Liver (tissue), 3 donors: ENCODE results near the gene RHOV.

Source experiments
- CTCF ChIP-seq: fragments of 150-350 bp; IDR thresholded peaks from 2 replicates; pipeline ENCODE4 v1.5.1; 2017; ENCODE audit warnings: improper control_type of control experiment, low read depth, low read length; ENCODE audit not compliant: missing input control
- EGR1 ChIP-seq, 2 donors: IDR thresholded peaks; 2 replicates each; pipeline ENCODE4 v1.6.1; 2016 to 2018; ENCODE audit warnings: antibody characterized with exemption in 2 of 2, low read depth in 2 of 2
- MAX ChIP-seq: IDR thresholded peaks from 2 replicates; pipeline ENCODE4 v1.6.1; 2016; ENCODE audit warnings: antibody characterized with exemption
- RAD21 ChIP-seq, 2 donors: IDR thresholded peaks; 2 replicates each; pipeline ENCODE4 v1.6.1; 2016; ENCODE audit warnings: antibody characterized with exemption in 2 of 2, mild to moderate bottlenecking in 2 of 2
- REST ChIP-seq: IDR thresholded peaks from 2 replicates; pipeline ENCODE4 v1.6.1; 2016; ENCODE audit warnings: antibody characterized with exemption, mild to moderate bottlenecking
- ZBTB33 ChIP-seq: IDR thresholded peaks from 2 replicates; pipeline ENCODE4 v1.6.1; 2016; ENCODE audit warnings: antibody characterized with exemption
- donor health status: healthy.
- donor health status: healthy.

GRCh38 chr15:40900256-40901052 lies 26.4 kb upstream of the RHOV start:
- TF ChIP-seq MAX (no peak), CTCF (no peak), EGR1 (IDR thresholded peaks at IDR 0.05; ENCODE audit: low read depth in 2 of 2) (no peak), REST (no peak), ZBTB33 (no peak), RAD21 (IDR thresholded peaks at IDR 0.05) (no peak)
